Esophagus muscularis mucosa (tissue), 4 donors: ENCODE results near the gene BPIFB4. TPM values are rescaled to one million over a fixed set of nuclear protein-coding genes. Genes with fewer than 3 reads are reported as not detected.

Experiments used
- DNase-seq: peaks from one replicate; pipeline ENCODE4 v3.0.0-alpha.2; 2017; ENCODE audit errors: extremely low spot score
- H3K27ac ChIP-seq, 4 donors: fragments of 200-600 bp; sonication (generic); replicated peaks in 1 of 4; 1 replicate in 3 of 4; 2 replicates in 1 of 4; pipeline ENCODE4 v1.5.1; 2016 to 2019; ENCODE audit warnings: mild to moderate bottlenecking in 1 of 4
- H3K27me3 ChIP-seq, 4 donors: fragments of 200-600 bp; sonication (generic); one replicate each; pipeline versions ENCODE4 v1.5.1 to v1.6.0; 2016 to 2019
- H3K36me3 ChIP-seq, 4 donors: fragments of 200-600 bp; sonication (generic); one replicate each; pipeline ENCODE4 v1.5.1; 2016 to 2019
- H3K4me1 ChIP-seq, 4 donors: fragments of 200-600 bp; sonication (generic); one replicate each; pipeline ENCODE4 v1.5.1; 2016 to 2019
- H3K4me3 ChIP-seq, 4 donors: fragments of 200-600 bp; sonication (generic); 1 replicate in 2 of 4; 2 replicates in 2 of 4; pipeline ENCODE4 v1.5.1; 2016 to 2019; ENCODE audit warnings: mild to moderate bottlenecking in 4 of 4, moderate library complexity in 1 of 4
- H3K9me3 ChIP-seq, 4 donors: fragments of 200-600 bp; sonication (generic); 1 replicate in 3 of 4; 2 replicates in 1 of 4; pipeline ENCODE4 v1.5.1; 2016 to 2019
- CTCF ChIP-seq, 3 experiments: fragments of 200-600 bp in 2 of 3; fragments of 450-650 bp in 1 of 3; sonication (generic) in 2 of 3; IDR thresholded peaks; one replicate each; pipeline ENCODE4 v1.5.1; 2017 to 2019; ENCODE audit warnings: antibody characterized with exemption in 3 of 3, mild to moderate bottlenecking in 2 of 3, moderate library complexity in 1 of 3
- EP300 ChIP-seq: sonication (generic); formaldehyde crosslinking; IDR thresholded peaks from one replicate; pipeline ENCODE4 v1.6.1; 2017; ENCODE audit warnings: antibody characterized with exemption
- POLR2A ChIP-seq: fragments of 450-650 bp; IDR thresholded peaks from one replicate; pipeline ENCODE4 v1.6.1; 2017; ENCODE audit warnings: antibody characterized with exemption, moderate library complexity, mild to moderate bottlenecking, low read depth
- POLR2AphosphoS5 ChIP-seq, 2 donors: sonication (generic); formaldehyde crosslinking; IDR thresholded peaks; one replicate each; pipeline ENCODE4 v1.6.1; 2017; ENCODE audit warnings: antibody characterized with exemption in 2 of 2
- WGBS: methylation state at CpG from one replicate; pipeline ENCODE4 v1.1.5; 2018; 5-methylcytosine and 5-hydroxymethylcytosine counted together
- intact Hi-C: fragments of 100-400 bp; cut with DNase I; formaldehyde crosslinking; loops from one replicate; pipeline ENCODE4 v1.15.1; 2023
- total RNA-seq, 4 donors: library from RNA; depleted of rRNA; stranded (reverse); fragments of >200 nt; gene quantifications; one replicate each; pipeline versions ENCODE4 v1.1.0 to v1.2.1, GENCODE V29; 2016

The BPIFB4 gene
- total RNA-seq, 4 donors from 2014 or later, result not detected

- DNase-seq, result no peak
- H3K27ac ChIP-seq, result no peak overlapping the region
- WGBS, result 95% methylated on average over 13 of the region's 15 CpGs
- intact Hi-C loops, result no loop called here
- no peaks in the 10 kb centered on the region for H3K9me3 ChIP-seq
- TF ChIP-seq CTCF (IDR thresholded peaks at IDR 0.05), result no peak
- TF ChIP-seq EP300, result no peak
- TF ChIP-seq POLR2A, result no peak
- no peak for TF ChIP-seq POLR2AphosphoS5 (IDR thresholded peaks at IDR 0.05)
- H3K36me3 ChIP-seq, result no peaks in the 10 kb centered on the region
- peaks cover 0 to 24% (median 0%) of the 10 kb centered on the region in 4 donors for H3K27me3 ChIP-seq
- H3K4me3 ChIP-seq, result no peak overlapping the region
- no peaks in the 10 kb centered on the region for H3K4me1 ChIP-seq
These were observed 5.3 kb downstream of the BPIFB4 start for GRCh38 chr20:33084722-33085121.

GRCh38 chr20:33086052-33086722, 6.7 kb downstream of the BPIFB4 start:
- intact Hi-C loops, result no loop called here
- H3K27ac ChIP-seq, result no peak overlapping the region
- H3K36me3 ChIP-seq, result no peaks in the 10 kb centered on the region
- peaks cover 0 to 29% (median 0%) of the 10 kb centered on the region in 4 donors for H3K27me3 ChIP-seq
- TF ChIP-seq CTCF (IDR thresholded peaks at IDR 0.05) (no peak), POLR2A (no peak), EP300 (no peak), POLR2AphosphoS5 (IDR thresholded peaks at IDR 0.05) (no peak)
- no peak for DNase-seq
- no peaks in the 10 kb centered on the region for H3K4me1 ChIP-seq
- 92% methylated on average over 5 of the region's 14 CpGs for WGBS
- no peak overlapping the region for H3K4me3 ChIP-seq
- no peaks in the 10 kb centered on the region for H3K9me3 ChIP-seq

- peaks cover 0 to 14% (median 0%) of the 10 kb centered on the region in 4 donors for H3K27me3 ChIP-seq
- no peak overlapping the region for H3K27ac ChIP-seq
- intact Hi-C loops, result no loop called here
- no peak for DNase-seq
- TF ChIP-seq EP300, result no peak
- no peak for TF ChIP-seq CTCF (IDR thresholded peaks at IDR 0.05)
- no peak for TF ChIP-seq POLR2A
- WGBS, result 63% methylated on average over 3 of the region's 3 CpGs
- no peaks in the 10 kb centered on the region for H3K9me3 ChIP-seq
- no peak overlapping the region for H3K4me3 ChIP-seq
- H3K4me1 ChIP-seq, result no peaks in the 10 kb centered on the region
- no peaks in the 10 kb centered on the region for H3K36me3 ChIP-seq
These were observed 11.7 kb downstream of the BPIFB4 start for GRCh38 chr20:33091147-33091546.

GRCh38 chr20:33091693-33092092, 12.2 kb downstream of the BPIFB4 start:
- TF ChIP-seq EP300 (no peak), POLR2A (no peak), CTCF (IDR thresholded peaks at IDR 0.05) (no peak), POLR2AphosphoS5 (IDR thresholded peaks at IDR 0.05) (no peak)
- peaks cover 0 to 3% (median 0%) of the 10 kb centered on the region in 4 donors for H3K4me1 ChIP-seq
- no peaks in the 10 kb centered on the region for H3K9me3 ChIP-seq
- DNase-seq, result no peak
- intact Hi-C loops, result no loop called here
- peaks cover 0 to 14% (median 0%) of the 10 kb centered on the region in 4 donors for H3K27me3 ChIP-seq
- H3K36me3 ChIP-seq, result no peaks in the 10 kb centered on the region
- H3K4me3 ChIP-seq, result no peak overlapping the region
- no peak overlapping the region for H3K27ac ChIP-seq
- WGBS, result 88% methylated on average over 3 of the region's 3 CpGs

- intact Hi-C loops, result no loop called here
- peaks cover 0 to 14% (median 0%) of the 10 kb centered on the region in 4 donors for H3K27me3 ChIP-seq
- 96% methylated on average over 3 of the region's 3 CpGs for WGBS
- no peak for DNase-seq
- peaks cover 0 to 8% (median 0%) of the 10 kb centered on the region in 4 donors for H3K4me1 ChIP-seq
- TF ChIP-seq CTCF (IDR thresholded peaks at IDR 0.05) (no peak), EP300 (no peak), POLR2A (no peak), POLR2AphosphoS5 (IDR thresholded peaks at IDR 0.05) (no peak)
- no peak overlapping the region for H3K27ac ChIP-seq
- H3K4me3 ChIP-seq, result no peak overlapping the region
- H3K36me3 ChIP-seq, result no peaks in the 10 kb centered on the region
- no peaks in the 10 kb centered on the region for H3K9me3 ChIP-seq
These were observed 12.9 kb downstream of the BPIFB4 start for GRCh38 chr20:33092361-33092760.
